H1 (cell line): Measurements from ENCODE around the gene THG1L. TPM values are rescaled to one million over a fixed set of nuclear protein-coding genes. Genes with fewer than 3 reads are reported as not detected.

Source experiments
- BRCA1 ChIP-seq: IDR thresholded peaks from 2 replicates; pipeline ENCODE4 v1.6.1; 2012; ENCODE audit warnings: low read depth, low read length, improper control_type of control experiment
- CBX8 ChIP-seq: fragments of 300-800, 300-1000 bp; sonication (generic); IDR thresholded peaks from 2 replicates; pipeline ENCODE4 v1.7.1; 2016; ENCODE audit warnings: low read depth, low read length, borderline replicate concordance
- CEBPB ChIP-seq: IDR thresholded peaks from 2 replicates; pipeline ENCODE4 v1.6.1; 2012; ENCODE audit warnings: low read depth, low read length
- CHD1 ChIP-seq: IDR thresholded peaks from 2 replicates; pipeline ENCODE4 v1.6.1; 2012; ENCODE audit warnings: low read depth, low read length, improper control_type of control experiment
- KDM4A ChIP-seq: IDR thresholded peaks from one replicate; pipeline ENCODE4 v1.7.1; 2012; ENCODE audit warnings: low read depth, mild to moderate bottlenecking, moderate library complexity, low read length, inconsistent platforms; ENCODE audit not compliant: severe bottlenecking
- RFX5 ChIP-seq: IDR thresholded peaks from 2 replicates; pipeline ENCODE4 v1.6.1; 2011; ENCODE audit warnings: low read depth, low read length, improper control_type of control experiment, borderline replicate concordance
- RXRA ChIP-seq: IDR thresholded peaks from 2 replicates; pipeline ENCODE4 v1.6.1; 2011; ENCODE audit warnings: low read depth, mild to moderate bottlenecking, low read length, moderate library complexity; ENCODE audit not compliant: insufficient read depth
- SAP30 ChIP-seq: fragments of 300-600 bp; sonication (generic); IDR thresholded peaks from 2 replicates; pipeline ENCODE4 v1.7.1; 2012; ENCODE audit warnings: low read length, moderate library complexity, mild to moderate bottlenecking, inconsistent platforms; ENCODE audit not compliant: insufficient read depth, insufficient replicate concordance
- SP2 ChIP-seq: IDR thresholded peaks from 2 replicates; pipeline ENCODE4 v1.6.1; 2012; ENCODE audit warnings: mild to moderate bottlenecking, low read length, inconsistent platforms
- polyA plus RNA-seq, 7 experiments: library from polyadenylated mRNA; depleted of rRNA in 3 of 7; stranded (reverse) in 5 of 7; unstranded in 2 of 7; fragments of >200 nt in 5 of 7; fragments of 200-250 nt in 2 of 7; gene quantifications; 1 replicate in 5 of 7; 2 replicates in 1 of 7; 4 replicates in 1 of 7; pipeline versions ENCODE4 v1.2.1 to v1.2.3, GENCODE V29; 2011 to 2013; ENCODE audit warnings: missing spikeins in 2 of 7, mixed read lengths in 2 of 7
- total RNA-seq: library from RNA; stranded (reverse); fragmentation: NEBNext Ultra II Directional; extraction: Animal tissue kit (Norgen Biotek cat#: 25700); gene quantifications from 2 replicates; pipeline ENCODE4 v1.2.1, GENCODE V29; 2021
- TF ChIP-seq, protein P1 (sequence below): fragments of 300-600 bp; sonication (generic); IDR thresholded peaks from 2 replicates; pipeline ENCODE4 v1.7.1; 2012; ENCODE audit warnings: low read length, moderate library complexity, mild to moderate bottlenecking, inconsistent platforms; ENCODE audit not compliant: insufficient replicate concordance
- TF ChIP-seq, protein P2 (sequence below): IDR thresholded peaks from 2 replicates; pipeline ENCODE4 v1.6.1; 2012; ENCODE audit warnings: low read length, inconsistent platforms

Gene THG1L
- total and polyA plus RNA-seq, 2 of the 8 experiments (the other 6 are each of a cell fraction or from before 2014, with no cell fraction given) = 8.1 to 12.4 TPM

DNA sequence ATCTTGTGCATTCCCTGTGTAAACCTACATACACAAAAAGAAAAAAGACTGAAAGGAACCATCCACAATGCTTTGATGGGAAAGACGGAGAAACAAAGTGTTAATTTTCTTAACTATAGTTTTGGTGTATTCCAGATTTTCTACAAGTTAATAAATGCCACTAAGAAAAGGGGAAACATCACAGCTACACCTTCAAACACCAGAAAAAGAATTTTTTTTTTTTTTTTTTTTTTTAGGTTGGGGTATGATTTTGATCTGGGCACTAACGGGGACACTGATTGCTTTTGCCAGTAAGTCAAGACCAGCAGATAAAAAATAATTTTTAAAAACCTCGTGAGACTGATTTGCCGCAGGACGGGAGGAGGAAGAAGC, 334 bp upstream of the THG1L start (continued):
- TF ChIP-seq, protein P1, sequence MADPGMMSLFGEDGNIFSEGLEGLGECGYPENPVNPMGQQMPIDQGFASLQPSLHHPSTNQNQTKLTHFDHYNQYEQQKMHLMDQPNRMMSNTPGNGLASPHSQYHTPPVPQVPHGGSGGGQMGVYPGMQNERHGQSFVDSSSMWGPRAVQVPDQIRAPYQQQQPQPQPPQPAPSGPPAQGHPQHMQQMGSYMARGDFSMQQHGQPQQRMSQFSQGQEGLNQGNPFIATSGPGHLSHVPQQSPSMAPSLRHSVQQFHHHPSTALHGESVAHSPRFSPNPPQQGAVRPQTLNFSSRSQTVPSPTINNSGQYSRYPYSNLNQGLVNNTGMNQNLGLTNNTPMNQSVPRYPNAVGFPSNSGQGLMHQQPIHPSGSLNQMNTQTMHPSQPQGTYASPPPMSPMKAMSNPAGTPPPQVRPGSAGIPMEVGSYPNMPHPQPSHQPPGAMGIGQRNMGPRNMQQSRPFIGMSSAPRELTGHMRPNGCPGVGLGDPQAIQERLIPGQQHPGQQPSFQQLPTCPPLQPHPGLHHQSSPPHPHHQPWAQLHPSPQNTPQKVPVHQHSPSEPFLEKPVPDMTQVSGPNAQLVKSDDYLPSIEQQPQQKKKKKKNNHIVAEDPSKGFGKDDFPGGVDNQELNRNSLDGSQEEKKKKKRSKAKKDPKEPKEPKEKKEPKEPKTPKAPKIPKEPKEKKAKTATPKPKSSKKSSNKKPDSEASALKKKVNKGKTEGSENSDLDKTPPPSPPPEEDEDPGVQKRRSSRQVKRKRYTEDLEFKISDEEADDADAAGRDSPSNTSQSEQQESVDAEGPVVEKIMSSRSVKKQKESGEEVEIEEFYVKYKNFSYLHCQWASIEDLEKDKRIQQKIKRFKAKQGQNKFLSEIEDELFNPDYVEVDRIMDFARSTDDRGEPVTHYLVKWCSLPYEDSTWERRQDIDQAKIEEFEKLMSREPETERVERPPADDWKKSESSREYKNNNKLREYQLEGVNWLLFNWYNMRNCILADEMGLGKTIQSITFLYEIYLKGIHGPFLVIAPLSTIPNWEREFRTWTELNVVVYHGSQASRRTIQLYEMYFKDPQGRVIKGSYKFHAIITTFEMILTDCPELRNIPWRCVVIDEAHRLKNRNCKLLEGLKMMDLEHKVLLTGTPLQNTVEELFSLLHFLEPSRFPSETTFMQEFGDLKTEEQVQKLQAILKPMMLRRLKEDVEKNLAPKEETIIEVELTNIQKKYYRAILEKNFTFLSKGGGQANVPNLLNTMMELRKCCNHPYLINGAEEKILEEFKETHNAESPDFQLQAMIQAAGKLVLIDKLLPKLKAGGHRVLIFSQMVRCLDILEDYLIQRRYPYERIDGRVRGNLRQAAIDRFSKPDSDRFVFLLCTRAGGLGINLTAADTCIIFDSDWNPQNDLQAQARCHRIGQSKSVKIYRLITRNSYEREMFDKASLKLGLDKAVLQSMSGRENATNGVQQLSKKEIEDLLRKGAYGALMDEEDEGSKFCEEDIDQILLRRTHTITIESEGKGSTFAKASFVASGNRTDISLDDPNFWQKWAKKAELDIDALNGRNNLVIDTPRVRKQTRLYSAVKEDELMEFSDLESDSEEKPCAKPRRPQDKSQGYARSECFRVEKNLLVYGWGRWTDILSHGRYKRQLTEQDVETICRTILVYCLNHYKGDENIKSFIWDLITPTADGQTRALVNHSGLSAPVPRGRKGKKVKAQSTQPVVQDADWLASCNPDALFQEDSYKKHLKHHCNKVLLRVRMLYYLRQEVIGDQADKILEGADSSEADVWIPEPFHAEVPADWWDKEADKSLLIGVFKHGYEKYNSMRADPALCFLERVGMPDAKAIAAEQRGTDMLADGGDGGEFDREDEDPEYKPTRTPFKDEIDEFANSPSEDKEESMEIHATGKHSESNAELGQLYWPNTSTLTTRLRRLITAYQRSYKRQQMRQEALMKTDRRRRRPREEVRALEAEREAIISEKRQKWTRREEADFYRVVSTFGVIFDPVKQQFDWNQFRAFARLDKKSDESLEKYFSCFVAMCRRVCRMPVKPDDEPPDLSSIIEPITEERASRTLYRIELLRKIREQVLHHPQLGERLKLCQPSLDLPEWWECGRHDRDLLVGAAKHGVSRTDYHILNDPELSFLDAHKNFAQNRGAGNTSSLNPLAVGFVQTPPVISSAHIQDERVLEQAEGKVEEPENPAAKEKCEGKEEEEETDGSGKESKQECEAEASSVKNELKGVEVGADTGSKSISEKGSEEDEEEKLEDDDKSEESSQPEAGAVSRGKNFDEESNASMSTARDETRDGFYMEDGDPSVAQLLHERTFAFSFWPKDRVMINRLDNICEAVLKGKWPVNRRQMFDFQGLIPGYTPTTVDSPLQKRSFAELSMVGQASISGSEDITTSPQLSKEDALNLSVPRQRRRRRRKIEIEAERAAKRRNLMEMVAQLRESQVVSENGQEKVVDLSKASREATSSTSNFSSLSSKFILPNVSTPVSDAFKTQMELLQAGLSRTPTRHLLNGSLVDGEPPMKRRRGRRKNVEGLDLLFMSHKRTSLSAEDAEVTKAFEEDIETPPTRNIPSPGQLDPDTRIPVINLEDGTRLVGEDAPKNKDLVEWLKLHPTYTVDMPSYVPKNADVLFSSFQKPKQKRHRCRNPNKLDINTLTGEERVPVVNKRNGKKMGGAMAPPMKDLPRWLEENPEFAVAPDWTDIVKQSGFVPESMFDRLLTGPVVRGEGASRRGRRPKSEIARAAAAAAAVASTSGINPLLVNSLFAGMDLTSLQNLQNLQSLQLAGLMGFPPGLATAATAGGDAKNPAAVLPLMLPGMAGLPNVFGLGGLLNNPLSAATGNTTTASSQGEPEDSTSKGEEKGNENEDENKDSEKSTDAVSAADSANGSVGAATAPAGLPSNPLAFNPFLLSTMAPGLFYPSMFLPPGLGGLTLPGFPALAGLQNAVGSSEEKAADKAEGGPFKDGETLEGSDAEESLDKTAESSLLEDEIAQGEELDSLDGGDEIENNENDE = no peak
- TF ChIP-seq, protein P2, sequence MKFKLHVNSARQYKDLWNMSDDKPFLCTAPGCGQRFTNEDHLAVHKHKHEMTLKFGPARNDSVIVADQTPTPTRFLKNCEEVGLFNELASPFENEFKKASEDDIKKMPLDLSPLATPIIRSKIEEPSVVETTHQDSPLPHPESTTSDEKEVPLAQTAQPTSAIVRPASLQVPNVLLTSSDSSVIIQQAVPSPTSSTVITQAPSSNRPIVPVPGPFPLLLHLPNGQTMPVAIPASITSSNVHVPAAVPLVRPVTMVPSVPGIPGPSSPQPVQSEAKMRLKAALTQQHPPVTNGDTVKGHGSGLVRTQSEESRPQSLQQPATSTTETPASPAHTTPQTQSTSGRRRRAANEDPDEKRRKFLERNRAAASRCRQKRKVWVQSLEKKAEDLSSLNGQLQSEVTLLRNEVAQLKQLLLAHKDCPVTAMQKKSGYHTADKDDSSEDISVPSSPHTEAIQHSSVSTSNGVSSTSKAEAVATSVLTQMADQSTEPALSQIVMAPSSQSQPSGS = no peak
- TF ChIP-seq CEBPB (no peak), KDM4A (no peak), CBX8 (no peak), RXRA (no peak), BRCA1 (no peak), SP2 (no peak), SAP30 (no peak), CHD1 (no peak), RFX5 (no peak)
